Effector CD4-positive, alpha-beta T cell (primary cell): ENCODE results near the gene KANTR.
"Not testable (repeated sequence)": the region's sequence is repeated elsewhere in the genome, so short reads cannot be mapped to it uniquely, and the experiment has no call there.

Source experiments
- DNase-seq: peaks from one replicate; pipeline ENCODE4 v3.0.0-alpha.2; 2020

KANTR gene

GRCh38 chrX:53133400-53133799, 39.5 kb downstream of the KANTR start:
- no peak for DNase-seq

- no peak for DNase-seq
These were observed 41.6 kb downstream of the KANTR start for GRCh38 chrX:53135581-53135980.

- DNase-seq = no peak
These were observed 59.6 kb downstream of the KANTR start for GRCh38 chrX:53153581-53153980.

GRCh38 chrX:53155512-53156206, 61.7 kb downstream of the KANTR start:
- no peak for DNase-seq

GRCh38 chrX:53156207-53156596, 62.3 kb downstream of the KANTR start:
- no peak for DNase-seq

GRCh38 chrX:53159184-53159583, 65.2 kb downstream of the KANTR start:
- DNase-seq = no peak

- no peak for DNase-seq
These were observed 66.5 kb downstream of the KANTR start for GRCh38 chrX:53160297-53160983.

GRCh38 chrX:53163436-53163835, 69.5 kb downstream of the KANTR start:
- no peak for DNase-seq

- not testable (repeated sequence) for DNase-seq
These were observed 70.6 kb downstream of the KANTR start for GRCh38 chrX:53164566-53164965.

- no peak for DNase-seq
These were observed 72.2 kb downstream of the KANTR start for GRCh38 chrX:53166103-53166502.

- DNase-seq = no peak
These were observed 77.4 kb downstream of the KANTR start for GRCh38 chrX:53171356-53171755.
